SK-N-SH (cell line): Measurements from ENCODE around the gene P3H4. TPM values are rescaled to one million over a fixed set of nuclear protein-coding genes. Genes with fewer than 3 reads are reported as not detected.

Experiments
- CTCF ChIA-PET: fragments of 300-600, 350-600 bp; formaldehyde crosslinking; extraction: SDS; loops from one replicate; lab custom pipeline; 2021; lab: Yijun Ruan, JAX
- POLR2A ChIA-PET: fragments of 350-600 bp; sonication (Branson Sonifier 250); formaldehyde crosslinking; extraction: SDS; loops from one replicate; lab custom pipeline; 2020; ENCODE audit warnings: antibody characterized with exemption, inconsistent platforms; lab: Yijun Ruan, JAX
- DNase-seq: peaks from one replicate; pipeline ENCODE4 v3.0.0; 2012
- H2AFZ ChIP-seq: fragments of 200-600 bp; sonication (generic); 2 replicates; pipeline ENCODE4 v1.8.1; 2016; ENCODE audit warnings: antibody characterized with exemption, mild to moderate bottlenecking, low read depth
- H3F3A ChIP-seq: fragments of 200-600 bp; sonication (generic); replicated peaks from 2 replicates; pipeline ENCODE3; 2016; ENCODE audit warnings: antibody characterized with exemption, mild to moderate bottlenecking; ENCODE audit not compliant: insufficient read depth
- H3K27ac ChIP-seq, 2 experiments: fragments of 200-500 bp in 1 of 2; fragments of 200-600 bp in 1 of 2; sonication (Bioruptor generic) in 1 of 2; sonication (generic), shearing (Covaris generic) in 1 of 2; 2 replicates each; pipeline versions ENCODE4 v1.5.1 to v1.6.1; 2014 to 2016; ENCODE audit warnings: low read depth in 2 of 2, inconsistent platforms in 1 of 2, low read length in 1 of 2, mild to moderate bottlenecking in 1 of 2, mixed read lengths in 1 of 2
- H3K27me3 ChIP-seq: fragments of 200-600 bp; sonication (generic), shearing (Covaris generic); 2 replicates; pipeline ENCODE4 v1.6.1; 2016; ENCODE audit warnings: mixed run types; ENCODE audit not compliant: insufficient read depth
- H3K36me3 ChIP-seq, 2 experiments: fragments of 200-500 bp in 1 of 2; fragments of 200-600 bp in 1 of 2; sonication (Bioruptor generic) in 1 of 2; sonication (generic) in 1 of 2; replicated peaks in 1 of 2; 2 replicates each; pipeline versions ENCODE3 to v1.5.1; 2014 to 2016; ENCODE audit warnings: low read length in 1 of 2, mild to moderate bottlenecking in 1 of 2; ENCODE audit not compliant: insufficient read depth in 2 of 2, control insufficient read depth in 1 of 2
- H3K4me1 ChIP-seq, 2 experiments: fragments of 200-500 bp in 1 of 2; fragments of 200-600 bp in 1 of 2; sonication (Bioruptor generic) in 1 of 2; sonication (generic), shearing (Covaris generic) in 1 of 2; 2 replicates each; pipeline versions ENCODE4 v1.5.1 to v1.6.1; 2014 to 2016; ENCODE audit warnings: low read depth in 1 of 2, low read length in 1 of 2, mixed run types in 1 of 2; ENCODE audit not compliant: insufficient read depth in 2 of 2, control insufficient read depth in 1 of 2
- H3K4me2 ChIP-seq: fragments of 200-600 bp; sonication (generic), shearing (Covaris generic); 2 replicates; pipeline ENCODE4 v1.6.1; 2017; ENCODE audit warnings: mixed run types
- H3K4me3 ChIP-seq, 2 experiments: fragments of 200-500 bp in 1 of 2; fragments of 200-600 bp in 1 of 2; sonication (Bioruptor generic) in 1 of 2; sonication (generic), shearing (Covaris generic) in 1 of 2; 2 replicates each; pipeline versions ENCODE4 v1.5.1 to v1.8.1; 2014 to 2016; ENCODE audit warnings: low read depth in 2 of 2, inconsistent platforms in 1 of 2, low read length in 1 of 2, mild to moderate bottlenecking in 1 of 2, mixed read lengths in 1 of 2, moderate library complexity in 1 of 2
- H3K79me2 ChIP-seq: fragments of 200-600 bp; sonication (generic); 2 replicates; pipeline ENCODE4 v1.8.1; 2017; ENCODE audit warnings: mild to moderate bottlenecking; ENCODE audit not compliant: insufficient read depth
- H3K9ac ChIP-seq: fragments of 200-600 bp; sonication (generic); 2 replicates; pipeline ENCODE4 v1.6.1; 2017; ENCODE audit warnings: mixed run types
- H3K9me2 ChIP-seq: fragments of 200-600 bp; sonication (generic); 2 replicates; pipeline ENCODE4 v1.6.1; 2017; ENCODE audit warnings: mixed run types
- H3K9me3 ChIP-seq: fragments of 200-600 bp; sonication (generic); 2 replicates; pipeline ENCODE4 v1.6.1; 2017; ENCODE audit warnings: mixed run types, mild to moderate bottlenecking, moderate library complexity
- H4K20me1 ChIP-seq: fragments of 200-600 bp; sonication (generic); 2 replicates; pipeline ENCODE4 v1.6.1; 2017; ENCODE audit warnings: mild to moderate bottlenecking, mixed run types; ENCODE audit not compliant: insufficient read depth
- CHD2 ChIP-seq: fragments of 150-350 bp; IDR thresholded peaks from 2 replicates; pipeline ENCODE4 v1.6.1; 2018; ENCODE audit warnings: low read length; ENCODE audit not compliant: partially characterized antibody
- EP300 ChIP-seq, 2 experiments: IDR thresholded peaks; 2 replicates each; pipeline versions ENCODE4 v1.4.0 to v1.6.1; 2012; ENCODE audit warnings: borderline replicate concordance in 1 of 2, low read depth in 1 of 2, low read length in 1 of 2
- GABPA ChIP-seq: IDR thresholded peaks from 2 replicates; pipeline ENCODE4 v1.4.0; 2012; ENCODE audit warnings: low read depth, mild to moderate bottlenecking
- GATA2 ChIP-seq: sonication (generic); formaldehyde crosslinking; IDR thresholded peaks from 2 replicates; pipeline ENCODE4 v1.5.0; 2020; ENCODE audit warnings: mild to moderate bottlenecking, missing genetic modification reagents
- MXI1 ChIP-seq: IDR thresholded peaks from 2 replicates; pipeline ENCODE4 v1.6.1; 2012; ENCODE audit warnings: mild to moderate bottlenecking, low read depth, low read length, improper control_type of control experiment
- NRF1 ChIP-seq: IDR thresholded peaks from 2 replicates; pipeline ENCODE4 v1.6.1; 2012; ENCODE audit warnings: low read depth, mild to moderate bottlenecking, low read length
- POLR2AphosphoS5 ChIP-seq: IDR thresholded peaks from 2 replicates; pipeline ENCODE4 v1.6.1; 2012; ENCODE audit warnings: low read depth, low read length
- RAD21 ChIP-seq: IDR thresholded peaks from 2 replicates; pipeline ENCODE4 v1.6.1; 2012; ENCODE audit warnings: mild to moderate bottlenecking, low read length
- RCOR1 ChIP-seq: fragments of 150-350 bp; IDR thresholded peaks from 2 replicates; pipeline ENCODE4 v1.6.1; 2017; ENCODE audit warnings: antibody characterized with exemption, low read length
- RFX5 ChIP-seq: IDR thresholded peaks from 2 replicates; pipeline ENCODE4 v1.6.1; 2012; ENCODE audit warnings: mild to moderate bottlenecking, improper control_type of control experiment, low read length
- RXRA ChIP-seq: IDR thresholded peaks from 2 replicates; pipeline ENCODE4 v1.4.0; 2012; ENCODE audit warnings: low read depth, mild to moderate bottlenecking, borderline replicate concordance
- SIN3A ChIP-seq: IDR thresholded peaks from 2 replicates; pipeline ENCODE4 v1.6.1; 2012; ENCODE audit warnings: low read depth, mild to moderate bottlenecking, low read length, moderate library complexity, borderline replicate concordance
- SMC3 ChIP-seq: IDR thresholded peaks from 2 replicates; pipeline ENCODE4 v1.6.1; 2012; ENCODE audit warnings: low read depth, low read length, improper control_type of control experiment
- TAF1 ChIP-seq: IDR thresholded peaks from 2 replicates; pipeline ENCODE4 v1.6.1; 2012; ENCODE audit warnings: low read depth, mild to moderate bottlenecking, low read length, moderate library complexity, borderline replicate concordance
- WGBS: methylation state at CpG from one replicate; pipeline ENCODE4 v1.1.6; 2017; ENCODE audit warnings: low lambda C conversion rate; 5-methylcytosine and 5-hydroxymethylcytosine counted together
- polyA plus RNA-seq, 3 experiments: library from polyadenylated mRNA; depleted of rRNA; stranded (reverse); fragments of >200 nt; gene quantifications; 2 replicates each; pipeline ENCODE4 v1.2.3, GENCODE V29; 2012
- TF ChIP-seq, protein P1 (sequence below): IDR thresholded peaks from 2 replicates; pipeline ENCODE4 v1.4.0; 2012; ENCODE audit warnings: low read depth, borderline replicate concordance
- TF ChIP-seq, protein P2 (sequence below): IDR thresholded peaks from 2 replicates; pipeline ENCODE4 v1.4.0; 2012; ENCODE audit warnings: low read depth
- TF ChIP-seq, protein P3 (sequence below): fragments of 150-350 bp; IDR thresholded peaks from 2 replicates; pipeline ENCODE4 v1.6.1; 2016; ENCODE audit warnings: mild to moderate bottlenecking, low read depth, low read length
- TF ChIP-seq, protein P4 (sequence below): IDR thresholded peaks from 2 replicates; pipeline ENCODE4; 2012

The P3H4 gene
- polyA plus RNA-seq, 1 of the 3 experiments (the other 2 are of a cell fraction) = 88.3 TPM

DNA sequence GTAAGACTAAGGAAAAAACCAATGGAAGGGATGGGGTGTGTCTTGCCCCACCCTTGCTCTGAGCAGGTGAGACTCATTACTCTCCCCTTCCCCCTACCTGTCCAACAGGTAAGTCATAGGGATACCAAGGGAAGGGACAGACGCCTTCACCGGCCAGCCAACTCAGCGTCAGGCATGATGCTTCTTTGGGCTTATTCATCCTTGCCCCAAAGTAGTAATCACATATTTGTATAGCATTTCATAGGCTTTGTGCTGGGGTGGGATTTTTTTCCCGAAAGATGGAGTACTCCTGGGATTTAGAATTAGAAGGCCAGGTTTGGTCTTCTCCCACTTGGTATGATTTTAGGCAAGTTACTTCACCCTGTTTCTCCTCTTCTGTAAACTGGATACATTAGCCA, 24.7 kb downstream of the P3H4 start:
- 29% methylated on average over 4 of the region's 4 CpGs for WGBS
- DNase-seq = no peak

DNA sequence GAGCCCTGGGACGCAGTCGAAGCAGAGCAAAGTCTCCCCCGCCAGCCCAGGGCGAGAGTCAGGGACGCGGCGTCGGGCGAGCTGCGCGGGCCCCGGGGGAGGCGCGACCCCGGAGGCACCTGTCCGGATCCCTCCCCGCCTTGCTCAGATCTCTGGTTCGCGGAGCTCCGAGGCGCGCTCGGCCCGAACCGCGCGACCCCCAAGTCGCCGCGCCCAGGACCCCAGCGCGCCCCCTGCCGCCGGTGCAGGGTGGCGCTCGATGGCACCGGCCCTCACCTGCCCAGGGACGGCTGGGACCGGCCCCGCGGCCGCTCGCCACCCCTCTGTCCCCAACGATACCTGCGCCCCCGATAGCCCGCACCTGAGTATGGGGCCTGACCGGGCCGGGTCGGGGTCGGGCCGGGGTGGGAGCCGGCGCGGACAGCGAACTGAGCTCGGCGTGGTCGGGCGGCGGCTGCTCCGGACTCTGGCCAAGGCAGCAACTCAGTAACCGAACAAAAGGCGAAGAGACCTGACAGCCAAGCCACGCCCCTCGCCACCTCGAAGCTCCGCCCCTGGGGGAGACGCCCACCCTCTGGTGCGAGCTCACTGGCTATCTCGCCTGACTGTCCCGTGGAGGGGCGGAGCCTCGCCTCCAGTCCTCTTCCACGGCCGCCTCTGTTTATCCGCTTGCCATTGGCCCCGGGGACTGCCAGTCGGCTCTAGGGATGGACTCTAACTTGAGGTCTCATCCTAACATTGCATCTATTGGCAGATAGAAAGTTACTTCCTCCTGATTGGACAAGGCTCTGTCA, 25.3 kb downstream of the P3H4 start, which contains the start of gene JUP:
TSS of gene JUP (minus strand) at position 485 of the 794 bp plus-strand sequence. CDS start 14,857 bp downstream, outside the sequence.
- POLR2A ChIA-PET = interaction anchor here (0.6 to 1.9 kb wide), 10 partner anchors 9 to 98 kb away, joined by 3 to 10 read pairs (median 4); partner anchors contain the start of gene HAP1
- Histone ChIP-seq H3F3A (peaks cover 4% of the 10 kb centered on the region), H3K9ac (peak within 1 kb of the TSS; percentile 47; the same call in 1 of the 2 replicates), H2AFZ (peak within 1 kb of the TSS; percentile 69; the same call in 1 of the 2 replicates), H3K4me3 (peak within 1 kb of the TSS; percentile 64 to 66), H3K27ac (peak within 1 kb of the TSS in 1 of 2 experiments; percentile 17; a peak in 1 of 4 replicates), H3K4me2 (peak within 1 kb of the TSS; percentile 88), H3K27me3 (no peaks in the 10 kb centered on the region), H4K20me1 (no peaks in the 10 kb centered on the region), H3K9me2 (no peaks in the 10 kb centered on the region), H3K9me3 (no peaks in the 10 kb centered on the region), H3K79me2 (no peaks in the 10 kb centered on the region), H3K36me3 (no peaks in the 10 kb centered on the region), H3K4me1 (peaks cover 10 to 32% of the 10 kb centered on the region in 2 experiments; a peak in 2 of 4 replicates)
- DNase-seq = peak; percentile 99
- CTCF ChIA-PET = interaction anchor here (0.6 to 4.4 kb wide), 32 partner anchors 9 to 186 kb away, joined by 3 to 45 read pairs (median 5); partner anchors contain the start of genes FKBP10, GAST and P3H4
- WGBS = 1% methylated on average over 22 of the region's 79 CpGs
- TF ChIP-seq, protein P1, sequence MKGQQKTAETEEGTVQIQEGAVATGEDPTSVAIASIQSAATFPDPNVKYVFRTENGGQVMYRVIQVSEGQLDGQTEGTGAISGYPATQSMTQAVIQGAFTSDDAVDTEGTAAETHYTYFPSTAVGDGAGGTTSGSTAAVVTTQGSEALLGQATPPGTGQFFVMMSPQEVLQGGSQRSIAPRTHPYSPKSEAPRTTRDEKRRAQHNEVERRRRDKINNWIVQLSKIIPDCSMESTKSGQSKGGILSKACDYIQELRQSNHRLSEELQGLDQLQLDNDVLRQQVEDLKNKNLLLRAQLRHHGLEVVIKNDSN = no peak
- TF ChIP-seq RCOR1 (peak; percentile 37; the same call in 1 of the 2 replicates), MXI1 (0 out of 2 replicates have a peak, but pooled peaks have one; percentile 16), RFX5 (peak; percentile 79), GATA2 (CRISPR knock-in tag) (no peak), SMC3 (no peak), CHD2 (peak; percentile 94), SIN3A (peak; percentile 58; the same call in 1 of the 2 replicates), POLR2AphosphoS5 (peak; percentile 70), RAD21 (no peak), NRF1 (no peak), EP300 (IDR thresholded peaks at IDR 0.05; ENCODE audit: borderline replicate concordance in 1 of 2, low read depth in 1 of 2, low read length in 1 of 2) (no peak), GABPA (no peak), TAF1 (peak; percentile 70; the same call in 1 of the 2 replicates), RXRA (no peak)
- TF ChIP-seq, protein P2, sequence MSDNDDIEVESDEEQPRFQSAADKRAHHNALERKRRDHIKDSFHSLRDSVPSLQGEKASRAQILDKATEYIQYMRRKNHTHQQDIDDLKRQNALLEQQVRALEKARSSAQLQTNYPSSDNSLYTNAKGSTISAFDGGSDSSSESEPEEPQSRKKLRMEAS = 0 out of 2 replicates have a peak, but pooled peaks have one; percentile 17
- TF ChIP-seq, protein P3, sequence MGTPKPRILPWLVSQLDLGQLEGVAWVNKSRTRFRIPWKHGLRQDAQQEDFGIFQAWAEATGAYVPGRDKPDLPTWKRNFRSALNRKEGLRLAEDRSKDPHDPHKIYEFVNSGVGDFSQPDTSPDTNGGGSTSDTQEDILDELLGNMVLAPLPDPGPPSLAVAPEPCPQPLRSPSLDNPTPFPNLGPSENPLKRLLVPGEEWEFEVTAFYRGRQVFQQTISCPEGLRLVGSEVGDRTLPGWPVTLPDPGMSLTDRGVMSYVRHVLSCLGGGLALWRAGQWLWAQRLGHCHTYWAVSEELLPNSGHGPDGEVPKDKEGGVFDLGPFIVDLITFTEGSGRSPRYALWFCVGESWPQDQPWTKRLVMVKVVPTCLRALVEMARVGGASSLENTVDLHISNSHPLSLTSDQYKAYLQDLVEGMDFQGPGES = peak; percentile 94

More for the DNA sequence above, 24.7 kb downstream of the P3H4 start:
- H4K20me1 ChIP-seq = no peaks in the 10 kb centered on the region
- H3K9me2 ChIP-seq = no peaks in the 10 kb centered on the region
- no peak overlapping the region for H3K27ac ChIP-seq
- H3K36me3 ChIP-seq = no peaks in the 10 kb centered on the region
- H3K4me2 ChIP-seq = peak overlapping the region; percentile 25; the same call in 1 of the 2 replicates
- peaks cover 10 to 30% of the 10 kb centered on the region in 2 experiments; a peak in 2 of 4 replicates for H3K4me1 ChIP-seq
- no peak overlapping the region; a peak in 1 of 4 replicates for H3K4me3 ChIP-seq
- no peaks in the 10 kb centered on the region for H3K79me2 ChIP-seq
- ChIA-PET POLR2A (interaction anchor here (0.6 to 1.9 kb wide), 10 partner anchors 9 to 99 kb away, joined by 3 to 10 read pairs (median 4); partner anchors contain the start of gene HAP1), CTCF (interaction anchor here (0.7 to 4.4 kb wide), 27 partner anchors 9 to 186 kb away, joined by 3 to 45 read pairs (median 6); partner anchors contain the start of genes FKBP10, GAST and P3H4)
- TF ChIP-seq, protein P4, sequence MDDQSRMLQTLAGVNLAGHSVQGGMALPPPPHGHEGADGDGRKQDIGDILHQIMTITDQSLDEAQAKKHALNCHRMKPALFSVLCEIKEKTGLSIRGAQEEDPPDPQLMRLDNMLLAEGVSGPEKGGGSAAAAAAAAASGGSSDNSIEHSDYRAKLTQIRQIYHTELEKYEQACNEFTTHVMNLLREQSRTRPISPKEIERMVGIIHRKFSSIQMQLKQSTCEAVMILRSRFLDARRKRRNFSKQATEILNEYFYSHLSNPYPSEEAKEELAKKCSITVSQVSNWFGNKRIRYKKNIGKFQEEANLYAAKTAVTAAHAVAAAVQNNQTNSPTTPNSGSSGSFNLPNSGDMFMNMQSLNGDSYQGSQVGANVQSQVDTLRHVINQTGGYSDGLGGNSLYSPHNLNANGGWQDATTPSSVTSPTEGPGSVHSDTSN = no peak
- H3K9ac ChIP-seq = no peak overlapping the region
- H3K27me3 ChIP-seq = no peaks in the 10 kb centered on the region
- no peaks in the 10 kb centered on the region for H3K9me3 ChIP-seq
- no peak overlapping the region for H2AFZ ChIP-seq
- peaks cover 4% of the 10 kb centered on the region for H3F3A ChIP-seq
